ENCODE data around the gene ACTA2.

Gene ACTA2

GRCh38 chr10:88892222-88892967, 60.2 kb downstream of the ACTA2 start:
- DNase-seq (ENCODE audit: low spot score): peak; percentile 59

GRCh38 chr10:88890681-88891381, 61.7 kb downstream of the ACTA2 start:
- DNase-seq (ENCODE audit: low spot score): no peak

- DNase-seq (ENCODE audit: low spot score): no peak
Measured at GRCh38 chr10:88889559-88890337, 62.8 kb downstream of the ACTA2 start.

GRCh38 chr10:88888810-88889445, 63.6 kb downstream of the ACTA2 start:
- no peak for DNase-seq (ENCODE audit: low spot score)

GRCh38 chr10:88886557-88886956, 66.0 kb downstream of the ACTA2 start:
- DNase-seq (ENCODE audit: low spot score): no peak
